C4-2B (cell line): Measurements from ENCODE around the gene MT1B.

ENCODE experiments used
- CTCF ChIP-seq: fragments of 450-650 bp; conservative IDR thresholded peaks from 2 replicates; pipeline ENCODE4 v1.5.1; 2017; ENCODE audit warnings: mild to moderate bottlenecking
- ZFX ChIP-seq: fragments of 450-650 bp; IDR thresholded peaks from 2 replicates; pipeline ENCODE4 v1.6.1; 2017

- TF ChIP-seq CTCF (no peak), ZFX (no peak)
These were observed 5.8 kb upstream of the MT1B start for GRCh38 chr16:56645838-56646237.
